PFSK-1 (cell line): ENCODE data around the gene CNTN4.

Source experiments
- FOXP2 ChIP-seq: optimal IDR thresholded peaks from 2 replicates; pipeline ENCODE3; 2011; ENCODE audit warnings: borderline replicate concordance, control low read depth, inconsistent platforms; ENCODE audit not compliant: insufficient read depth; ENCODE audit errors: extremely low read length, extremely low read depth
- POLR2AphosphoS5 ChIP-seq: IDR thresholded peaks from 2 replicates; pipeline ENCODE4 v1.6.1; 2012; ENCODE audit warnings: low read depth, mild to moderate bottlenecking, control low read depth, low read length, moderate library complexity
- SIN3A ChIP-seq: IDR thresholded peaks from 2 replicates; pipeline ENCODE4 v1.6.1; 2012; ENCODE audit warnings: mild to moderate bottlenecking, low read length, moderate library complexity, borderline replicate concordance; ENCODE audit not compliant: insufficient read depth
- TAF1 ChIP-seq: IDR thresholded peaks from 2 replicates; pipeline ENCODE4 v1.6.1; 2012; ENCODE audit warnings: low read length, control low read depth, borderline replicate concordance; ENCODE audit not compliant: insufficient read depth
- TF ChIP-seq, protein P1 (sequence below), 2 experiments: IDR thresholded peaks; 2 replicates each; pipeline versions ENCODE4 v1.6.1 to v1.8.0; 2011 to 2012; ENCODE audit warnings: low read depth in 2 of 2, low read length in 2 of 2, control low read depth in 1 of 2, inconsistent platforms in 1 of 2, mild to moderate bottlenecking in 1 of 2, moderate library complexity in 1 of 2; ENCODE audit not compliant: insufficient read depth in 1 of 2

CNTN4 gene

DNA sequence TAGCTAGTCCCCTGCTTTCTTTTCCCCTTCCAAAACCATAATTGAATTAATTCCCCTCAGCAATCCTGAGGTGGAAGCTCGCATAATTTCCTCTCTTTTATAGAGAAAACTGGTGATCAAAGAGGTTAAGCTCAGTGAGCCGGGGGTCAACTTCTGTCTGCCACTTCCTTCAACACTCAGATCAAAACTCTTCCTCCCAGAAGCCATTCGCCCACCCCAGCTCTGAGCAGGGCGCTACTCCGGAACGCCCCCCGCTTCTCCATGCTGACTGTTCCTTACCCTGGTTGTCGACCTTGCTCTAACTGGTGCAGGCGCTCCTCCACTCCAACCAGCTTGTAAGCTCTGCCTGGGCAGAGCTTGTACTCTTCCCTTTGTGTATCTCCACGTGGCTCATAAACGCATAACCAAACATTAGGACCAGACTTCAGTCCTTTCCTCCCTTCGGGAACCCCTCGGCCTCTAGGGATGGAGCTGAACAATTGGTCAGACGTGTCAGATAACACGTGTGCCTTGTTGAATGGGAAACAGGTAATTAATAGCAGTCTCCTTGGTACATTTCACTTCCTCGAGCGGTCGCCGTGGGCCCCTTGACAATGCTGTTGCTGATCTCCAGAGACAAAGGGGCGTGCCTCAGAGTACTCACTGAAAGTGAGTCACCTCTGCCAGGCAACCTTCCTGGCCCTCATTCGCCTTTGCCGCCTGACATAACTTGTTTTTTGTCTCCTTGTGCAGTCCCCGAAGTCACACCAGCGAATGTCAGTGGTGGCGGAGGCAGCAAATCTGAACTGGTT is 939.7 kb downstream of the CNTN4 start:
- no peak for TF ChIP-seq FOXP2
- TF ChIP-seq, protein P1, sequence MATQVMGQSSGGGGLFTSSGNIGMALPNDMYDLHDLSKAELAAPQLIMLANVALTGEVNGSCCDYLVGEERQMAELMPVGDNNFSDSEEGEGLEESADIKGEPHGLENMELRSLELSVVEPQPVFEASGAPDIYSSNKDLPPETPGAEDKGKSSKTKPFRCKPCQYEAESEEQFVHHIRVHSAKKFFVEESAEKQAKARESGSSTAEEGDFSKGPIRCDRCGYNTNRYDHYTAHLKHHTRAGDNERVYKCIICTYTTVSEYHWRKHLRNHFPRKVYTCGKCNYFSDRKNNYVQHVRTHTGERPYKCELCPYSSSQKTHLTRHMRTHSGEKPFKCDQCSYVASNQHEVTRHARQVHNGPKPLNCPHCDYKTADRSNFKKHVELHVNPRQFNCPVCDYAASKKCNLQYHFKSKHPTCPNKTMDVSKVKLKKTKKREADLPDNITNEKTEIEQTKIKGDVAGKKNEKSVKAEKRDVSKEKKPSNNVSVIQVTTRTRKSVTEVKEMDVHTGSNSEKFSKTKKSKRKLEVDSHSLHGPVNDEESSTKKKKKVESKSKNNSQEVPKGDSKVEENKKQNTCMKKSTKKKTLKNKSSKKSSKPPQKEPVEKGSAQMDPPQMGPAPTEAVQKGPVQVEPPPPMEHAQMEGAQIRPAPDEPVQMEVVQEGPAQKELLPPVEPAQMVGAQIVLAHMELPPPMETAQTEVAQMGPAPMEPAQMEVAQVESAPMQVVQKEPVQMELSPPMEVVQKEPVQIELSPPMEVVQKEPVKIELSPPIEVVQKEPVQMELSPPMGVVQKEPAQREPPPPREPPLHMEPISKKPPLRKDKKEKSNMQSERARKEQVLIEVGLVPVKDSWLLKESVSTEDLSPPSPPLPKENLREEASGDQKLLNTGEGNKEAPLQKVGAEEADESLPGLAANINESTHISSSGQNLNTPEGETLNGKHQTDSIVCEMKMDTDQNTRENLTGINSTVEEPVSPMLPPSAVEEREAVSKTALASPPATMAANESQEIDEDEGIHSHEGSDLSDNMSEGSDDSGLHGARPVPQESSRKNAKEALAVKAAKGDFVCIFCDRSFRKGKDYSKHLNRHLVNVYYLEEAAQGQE (IDR thresholded peaks at IDR 0.05; ENCODE audit: insufficient read depth in 1 of 2, low read depth in 2 of 2, low read length in 2 of 2) = no peak
- TF ChIP-seq SIN3A = no peak
- TF ChIP-seq TAF1 = no peak
- no peak for TF ChIP-seq POLR2AphosphoS5

DNA sequence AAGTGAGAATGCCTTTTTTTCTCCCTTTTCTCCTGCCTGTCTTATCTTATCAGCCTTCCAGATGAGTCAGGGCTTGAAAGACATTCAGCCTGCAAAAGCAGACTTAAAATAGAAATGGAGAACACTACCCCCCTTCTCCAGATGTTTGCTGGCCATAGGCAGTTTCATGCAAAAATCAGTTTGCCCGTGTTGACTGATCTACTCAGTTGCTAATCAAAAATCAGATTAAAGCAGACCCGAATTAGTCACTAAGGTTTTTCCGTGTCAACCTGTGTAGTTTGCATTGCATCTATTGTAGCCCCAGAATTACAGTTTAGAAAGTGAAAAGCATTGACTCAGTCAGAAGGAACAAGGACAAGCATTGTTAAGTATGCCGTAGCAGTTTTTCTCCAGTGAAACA is 955.3 kb downstream of the CNTN4 start:
- TF ChIP-seq POLR2AphosphoS5 = no peak
- TF ChIP-seq, protein P1 (IDR thresholded peaks at IDR 0.05; ENCODE audit: insufficient read depth in 1 of 2, low read depth in 2 of 2, low read length in 2 of 2) = no peak
- TF ChIP-seq TAF1 = no peak
- no peak for TF ChIP-seq FOXP2
- TF ChIP-seq SIN3A = no peak

DNA sequence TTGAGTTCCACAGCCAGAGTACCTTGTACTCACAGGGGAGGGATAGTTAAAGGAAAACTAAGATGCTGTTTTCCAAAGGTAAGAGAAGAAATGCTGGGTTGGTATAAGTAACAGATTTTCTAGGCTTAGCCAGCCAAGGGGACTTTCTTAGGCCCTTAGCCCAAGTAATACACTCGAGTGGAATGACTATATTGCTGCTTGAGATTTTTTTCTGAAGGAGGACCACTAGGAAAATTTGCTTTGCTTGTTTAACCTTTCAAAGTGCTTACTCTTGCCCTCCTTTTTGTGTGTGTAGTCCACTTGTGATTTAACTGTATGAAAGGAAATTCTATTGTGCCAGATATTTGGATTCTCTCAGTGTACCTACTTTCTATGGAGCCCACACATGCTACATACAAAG is 961.0 kb downstream of the CNTN4 start:
- no peak for TF ChIP-seq POLR2AphosphoS5
- no peak for TF ChIP-seq FOXP2
- no peak for TF ChIP-seq TAF1
- TF ChIP-seq, protein P1 (IDR thresholded peaks at IDR 0.05; ENCODE audit: insufficient read depth in 1 of 2, low read depth in 2 of 2, low read length in 2 of 2) = no peak

DNA sequence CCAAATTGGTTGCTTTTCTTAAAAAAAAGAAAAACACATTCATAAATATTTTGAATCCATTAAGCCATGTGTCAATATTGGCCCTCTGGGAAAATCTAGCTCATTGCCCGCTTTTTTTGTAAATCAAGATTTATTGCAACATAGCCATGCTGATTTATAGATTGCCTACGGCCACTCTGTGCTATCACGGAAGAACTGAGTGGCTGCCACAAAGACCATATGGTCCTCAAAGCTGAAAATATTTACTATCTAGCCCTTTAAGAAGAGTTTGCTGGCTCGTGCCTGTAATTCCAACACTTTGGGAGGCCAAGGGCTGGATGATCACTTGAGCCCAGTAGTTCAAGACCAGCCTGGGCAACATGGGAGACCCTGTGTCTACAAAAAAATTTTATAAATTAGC is 965.6 kb downstream of the CNTN4 start:
- TF ChIP-seq SIN3A = no peak
- TF ChIP-seq, protein P1 (IDR thresholded peaks at IDR 0.05; ENCODE audit: insufficient read depth in 1 of 2, low read depth in 2 of 2, low read length in 2 of 2) = no peak
- TF ChIP-seq TAF1 = no peak
- TF ChIP-seq POLR2AphosphoS5 = no peak
- TF ChIP-seq FOXP2 = no peak
